ENCODE data around the gene SDCCAG8.

SDCCAG8 gene

GRCh38 chr1:243490748-243491686 lies 235.2 kb downstream of the SDCCAG8 start:
- no peak for DNase-seq (ENCODE audit: low spot score)
- TF ChIP-seq, protein P1, sequence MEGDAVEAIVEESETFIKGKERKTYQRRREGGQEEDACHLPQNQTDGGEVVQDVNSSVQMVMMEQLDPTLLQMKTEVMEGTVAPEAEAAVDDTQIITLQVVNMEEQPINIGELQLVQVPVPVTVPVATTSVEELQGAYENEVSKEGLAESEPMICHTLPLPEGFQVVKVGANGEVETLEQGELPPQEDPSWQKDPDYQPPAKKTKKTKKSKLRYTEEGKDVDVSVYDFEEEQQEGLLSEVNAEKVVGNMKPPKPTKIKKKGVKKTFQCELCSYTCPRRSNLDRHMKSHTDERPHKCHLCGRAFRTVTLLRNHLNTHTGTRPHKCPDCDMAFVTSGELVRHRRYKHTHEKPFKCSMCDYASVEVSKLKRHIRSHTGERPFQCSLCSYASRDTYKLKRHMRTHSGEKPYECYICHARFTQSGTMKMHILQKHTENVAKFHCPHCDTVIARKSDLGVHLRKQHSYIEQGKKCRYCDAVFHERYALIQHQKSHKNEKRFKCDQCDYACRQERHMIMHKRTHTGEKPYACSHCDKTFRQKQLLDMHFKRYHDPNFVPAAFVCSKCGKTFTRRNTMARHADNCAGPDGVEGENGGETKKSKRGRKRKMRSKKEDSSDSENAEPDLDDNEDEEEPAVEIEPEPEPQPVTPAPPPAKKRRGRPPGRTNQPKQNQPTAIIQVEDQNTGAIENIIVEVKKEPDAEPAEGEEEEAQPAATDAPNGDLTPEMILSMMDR (IDR thresholded peaks at IDR 0.05; ENCODE audit: borderline replicate concordance, control extremely low read depth, extremely low read depth, insufficient read depth, missing control alignments), result no peak
- in situ Hi-C loops (cut with MboI; ENCODE audit: low sequenced_read_pairs, unreplicated experiment), result no loop called here

GRCh38 chr1:243493156-243494129 lies 237.6 kb downstream of the SDCCAG8 start:
- TF ChIP-seq, protein P1 (IDR thresholded peaks at IDR 0.05; ENCODE audit: borderline replicate concordance, control extremely low read depth, extremely low read depth, insufficient read depth, missing control alignments), result no peak
- in situ Hi-C loops (cut with MboI; ENCODE audit: low sequenced_read_pairs, unreplicated experiment), result no loop called here
- peak; percentile 18 for DNase-seq (ENCODE audit: low spot score)

DNA sequence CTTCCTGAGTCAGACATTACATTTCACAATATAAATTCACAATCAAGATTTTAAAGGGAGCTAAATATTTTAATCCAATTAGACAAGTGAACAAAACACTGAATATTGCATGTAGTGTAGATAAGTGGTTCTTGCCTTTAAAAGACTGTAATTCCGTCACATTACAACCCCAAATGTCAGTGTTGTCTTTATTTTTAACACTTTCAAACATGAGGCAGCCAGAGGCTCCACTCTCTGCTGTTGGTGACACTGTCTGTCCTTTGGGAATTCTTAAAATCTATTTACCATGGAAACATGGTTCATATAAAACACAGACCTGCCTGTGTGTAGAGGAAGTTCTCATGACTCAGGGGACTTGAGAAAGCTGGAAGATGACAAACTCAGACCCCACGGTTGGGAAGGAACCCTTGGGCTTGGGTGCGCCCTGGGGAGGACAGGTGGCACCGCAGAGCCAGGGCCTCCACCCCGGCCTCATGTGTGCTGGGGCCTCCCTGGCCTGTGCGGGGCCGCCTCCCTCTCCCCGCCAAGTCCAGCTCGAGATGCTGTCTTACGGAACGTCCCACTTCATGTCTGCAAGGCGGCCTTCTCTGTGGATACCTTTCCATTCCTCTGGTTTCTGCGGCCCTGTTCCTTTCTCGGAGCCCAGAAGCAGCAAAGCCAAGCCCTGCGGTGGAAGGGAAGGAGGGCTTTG lies 239.0 kb downstream of the SDCCAG8 start:
- no peak for DNase-seq (ENCODE audit: low spot score)
- in situ Hi-C loops (cut with MboI; ENCODE audit: low sequenced_read_pairs, unreplicated experiment), result no loop called here
- TF ChIP-seq, protein P1 (IDR thresholded peaks at IDR 0.05; ENCODE audit: borderline replicate concordance, control extremely low read depth, extremely low read depth, insufficient read depth, missing control alignments), result no peak

DNA sequence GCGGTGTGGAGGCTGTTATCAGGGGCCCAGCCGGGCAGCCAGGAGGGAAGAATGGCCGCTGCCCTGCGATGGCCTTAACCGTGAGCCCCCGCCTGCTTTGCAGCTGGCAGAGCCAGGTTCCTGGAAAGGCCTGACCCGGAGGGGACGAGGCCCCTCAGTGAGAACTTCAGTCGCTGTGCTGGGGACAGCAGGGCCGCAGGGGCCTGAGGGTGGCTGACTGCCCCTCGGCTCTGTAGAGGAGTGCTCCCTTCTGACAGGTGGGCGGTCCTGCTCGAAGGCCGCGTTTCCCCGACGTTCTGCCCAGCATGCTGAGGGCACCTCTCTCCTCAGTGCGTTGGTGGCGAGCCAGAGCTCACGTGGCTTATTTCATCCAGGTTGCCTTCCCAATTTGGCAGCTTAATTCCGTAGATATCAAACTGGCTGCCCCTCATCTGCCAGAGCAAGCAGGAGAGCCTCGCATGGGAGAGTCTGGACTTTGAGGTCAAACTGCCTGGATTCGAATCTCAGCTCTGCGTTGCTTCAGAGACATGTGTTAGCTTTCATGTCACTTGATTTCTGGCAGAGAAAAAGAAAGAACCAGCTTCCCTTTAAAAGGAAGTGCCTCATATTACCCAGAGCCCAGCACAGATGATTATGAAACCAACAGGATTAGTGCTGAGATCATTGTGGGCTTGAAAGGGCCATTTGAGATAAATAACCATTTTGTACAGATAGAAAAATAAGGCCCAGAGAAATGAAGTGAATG lies 239.8 kb downstream of the SDCCAG8 start:
- TF ChIP-seq, protein P1 (IDR thresholded peaks at IDR 0.05; ENCODE audit: borderline replicate concordance, control extremely low read depth, extremely low read depth, insufficient read depth, missing control alignments), result no peak
- in situ Hi-C loops (cut with MboI; ENCODE audit: low sequenced_read_pairs, unreplicated experiment), result no loop called here
- peak; percentile 36 for DNase-seq (ENCODE audit: low spot score)

DNA sequence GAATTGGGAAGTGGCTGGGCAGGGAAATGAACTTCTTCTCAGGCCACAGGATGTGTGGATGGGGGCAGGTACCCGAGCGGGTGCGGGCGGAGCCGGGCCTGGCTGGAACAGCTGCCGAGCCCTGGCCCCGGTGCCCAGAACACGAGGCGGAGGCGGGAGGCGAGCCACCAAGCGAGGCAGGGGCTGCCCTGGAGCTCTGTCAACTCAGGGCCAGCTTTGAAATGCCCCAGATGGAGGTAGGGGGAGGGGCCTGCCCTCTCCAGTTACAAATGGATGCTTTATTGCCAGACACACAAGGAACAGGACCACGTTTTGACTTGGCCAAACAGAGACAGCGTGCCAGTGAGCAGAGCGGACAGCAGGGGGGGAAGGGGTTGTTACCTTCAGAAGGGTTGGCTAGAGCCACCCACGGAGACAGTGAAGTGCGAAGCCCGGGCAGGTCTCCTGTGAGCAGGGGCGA lies 240.4 kb downstream of the SDCCAG8 start:
- TF ChIP-seq, protein P1 (IDR thresholded peaks at IDR 0.05; ENCODE audit: borderline replicate concordance, control extremely low read depth, extremely low read depth, insufficient read depth, missing control alignments), result no peak
- in situ Hi-C loops (cut with MboI; ENCODE audit: low sequenced_read_pairs, unreplicated experiment), result no loop called here
- DNase-seq (ENCODE audit: low spot score), result peak; percentile 25

All from GM13976 (cell line).